Fibroblast of skin of right quadriceps (primary cell): ENCODE results near the gene ST6GALNAC1.
A peak's percentile ranks its signal among the peaks of the same experiment; 100 is the strongest.
"Not testable (repeated sequence)": the region's sequence is repeated elsewhere in the genome, so short reads cannot be mapped to it uniquely, and the experiment has no call there.

Experiments
- DNase-seq: peaks from one replicate; pipeline ENCODE4 v3.0.0-alpha.2; 2013

The ST6GALNAC1 gene

DNA sequence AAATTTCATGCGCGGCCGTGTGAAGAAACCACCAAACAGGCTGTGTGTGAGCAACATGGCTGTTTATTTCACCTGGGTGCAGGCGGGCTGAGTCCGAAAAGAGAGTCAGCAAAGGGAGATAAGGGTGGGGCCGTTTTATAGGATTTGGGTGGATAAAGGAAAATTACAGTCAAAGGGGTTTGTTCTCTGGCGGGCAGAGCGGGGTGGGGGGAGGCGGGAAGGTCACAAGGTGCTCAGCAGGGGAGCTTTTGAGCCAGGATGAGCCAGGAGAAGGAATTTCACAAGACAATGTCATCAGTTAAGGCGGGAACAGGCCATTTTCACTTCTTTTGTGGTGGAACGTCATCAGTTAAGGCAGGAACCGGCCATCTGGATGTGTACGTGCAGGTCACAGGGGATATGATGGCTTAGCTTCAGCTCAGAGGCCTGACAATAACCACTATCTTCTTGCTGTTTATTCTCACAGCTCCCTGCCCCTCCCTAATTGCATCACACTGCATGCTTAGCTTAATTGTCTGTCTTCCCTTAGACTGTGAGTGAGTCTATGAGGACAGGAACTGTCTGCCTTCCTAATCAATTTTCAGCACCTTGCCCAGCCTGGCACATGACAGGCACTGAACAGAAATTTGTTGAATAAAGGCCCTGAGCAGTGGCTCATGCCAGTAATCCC lies 32.3 kb downstream of the ST6GALNAC1 start:
- not testable (repeated sequence) for DNase-seq

DNA sequence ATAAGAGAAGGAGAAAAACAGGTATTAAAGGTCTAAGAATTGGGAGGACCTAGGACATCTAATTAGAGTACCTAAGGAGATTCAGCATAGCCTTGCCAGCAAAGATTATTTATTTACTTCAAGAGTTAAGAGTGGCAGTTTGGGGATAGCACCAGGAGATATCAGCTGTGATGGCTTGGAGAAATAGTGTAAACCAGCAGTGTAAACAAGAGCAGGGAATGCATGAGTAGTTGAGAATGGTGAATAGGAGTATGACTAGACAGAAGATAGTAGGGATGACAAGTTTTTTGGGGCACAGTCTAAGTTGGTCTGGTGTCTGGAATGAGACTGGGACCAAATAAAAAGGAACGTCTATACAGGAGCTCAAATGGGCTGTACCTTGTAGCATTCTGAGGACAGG lies 36.9 kb downstream of the ST6GALNAC1 start:
- not testable (repeated sequence) for DNase-seq

DNA sequence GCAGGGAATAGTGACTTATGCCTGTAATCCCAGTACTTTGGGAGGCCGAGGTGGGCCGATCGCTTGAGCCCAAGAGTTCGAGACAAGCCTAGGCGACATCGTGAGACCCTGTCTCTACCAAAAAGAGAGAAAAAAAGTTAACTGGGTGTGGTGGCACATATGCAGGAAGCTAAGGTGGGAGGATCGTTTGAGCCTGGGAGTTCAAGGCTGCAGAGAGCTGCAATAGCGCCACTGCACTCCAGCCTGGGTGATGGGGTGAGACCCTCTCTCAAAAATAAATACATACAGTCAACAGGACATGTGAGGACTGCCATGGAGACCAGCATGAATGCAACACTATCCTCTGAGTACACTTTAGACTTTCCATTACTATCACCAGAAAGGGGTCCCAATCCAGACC lies 42.5 kb downstream of the ST6GALNAC1 start:
- DNase-seq = no peak

DNA sequence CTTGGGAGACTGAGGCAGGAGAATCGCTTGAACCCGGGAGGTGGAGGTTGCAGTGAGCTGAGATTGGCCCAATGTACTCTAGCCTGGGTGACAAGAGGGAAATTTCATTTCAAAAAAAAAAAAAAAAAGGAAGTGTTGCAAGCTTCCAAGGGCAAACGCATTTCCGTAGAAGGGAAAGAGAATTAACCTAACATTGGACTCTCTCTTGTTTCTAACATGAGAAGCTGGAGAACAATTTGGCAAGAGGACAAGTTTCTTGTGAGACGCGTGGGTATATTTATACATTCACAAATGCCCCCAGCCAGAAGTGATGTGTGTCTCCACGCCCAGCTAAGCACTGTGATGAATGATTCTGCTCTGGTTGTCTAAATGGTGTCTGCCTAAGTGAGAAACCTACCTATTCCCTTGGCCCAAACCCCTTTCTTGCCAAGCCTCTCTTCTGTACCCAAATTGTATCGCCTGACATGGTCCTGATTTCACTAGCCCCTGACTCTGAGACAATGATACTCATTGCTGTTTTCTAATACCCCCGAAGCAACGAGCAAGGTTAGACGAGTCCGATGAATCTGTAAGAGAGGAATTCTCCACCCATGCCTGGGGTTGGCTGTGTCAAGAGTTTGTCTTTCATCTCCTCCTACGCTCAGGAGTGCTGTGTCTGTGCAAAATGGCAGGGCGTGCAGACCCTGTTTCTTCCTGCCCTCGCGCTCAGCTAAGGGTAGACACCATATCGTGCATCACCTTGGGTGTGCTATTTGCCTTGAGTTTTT lies 43.7 kb downstream of the ST6GALNAC1 start:
- no peak for DNase-seq

DNA sequence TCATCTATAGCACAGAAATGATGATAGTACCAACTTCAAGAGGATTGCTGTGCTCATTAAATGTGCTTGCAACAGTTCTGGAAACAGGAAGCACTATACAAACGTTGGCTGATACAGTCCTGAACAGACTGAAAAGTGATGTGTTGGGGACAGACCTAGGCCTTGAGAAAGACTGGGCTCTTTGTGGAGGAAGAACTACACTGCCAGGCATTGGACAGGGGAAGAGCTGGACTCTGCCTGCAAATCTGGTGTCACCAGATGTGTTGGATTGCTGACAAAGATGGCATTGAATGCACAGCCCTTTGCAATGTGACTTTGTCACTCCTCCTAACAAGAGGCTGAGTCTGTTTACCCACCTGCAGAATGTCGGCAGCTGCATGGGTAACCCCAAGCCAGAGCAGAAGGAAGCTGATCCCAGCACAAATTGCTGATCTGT lies 45.5 kb downstream of the ST6GALNAC1 start:
- no peak for DNase-seq

DNA sequence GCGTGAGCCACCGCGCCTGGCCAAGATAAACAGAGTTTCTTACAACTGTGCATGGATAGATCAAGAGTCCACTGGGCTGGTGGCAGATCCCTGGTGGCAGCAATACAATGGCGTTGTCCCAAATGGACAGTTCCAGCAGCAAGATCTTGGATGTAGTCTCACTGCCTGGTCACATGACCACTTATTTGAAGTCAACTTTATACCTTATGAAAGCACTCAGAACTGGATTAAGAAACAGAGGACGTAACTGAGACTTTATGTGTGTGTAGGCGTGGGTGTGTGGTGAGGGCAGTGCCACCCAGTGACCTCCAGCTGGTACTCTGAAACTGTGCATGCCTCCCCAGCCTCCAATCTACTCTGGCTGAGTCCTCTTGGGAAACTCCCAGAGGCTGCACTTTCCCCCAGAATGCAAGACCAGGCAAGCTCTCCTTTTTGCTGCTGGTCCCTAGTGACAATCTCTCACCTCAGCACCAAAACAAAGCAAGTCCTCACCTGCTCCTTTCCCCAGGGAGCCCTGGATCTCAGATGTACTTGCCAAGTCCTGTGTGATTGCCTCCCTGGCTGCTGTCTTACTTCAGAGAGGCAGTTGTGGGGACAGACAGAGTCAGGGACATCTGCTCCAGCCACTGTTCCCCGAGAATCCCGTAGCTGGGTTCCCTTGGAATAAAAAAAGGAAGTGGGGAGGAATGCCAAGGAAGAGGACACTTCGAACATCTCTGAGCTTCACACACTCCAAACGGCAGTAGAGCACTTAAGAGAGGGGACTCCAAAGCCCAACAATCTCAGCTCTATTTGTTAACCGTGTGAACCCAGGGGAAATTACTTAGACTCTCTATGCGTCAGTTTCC lies 46.2 kb downstream of the ST6GALNAC1 start:
- no peak for DNase-seq

DNA sequence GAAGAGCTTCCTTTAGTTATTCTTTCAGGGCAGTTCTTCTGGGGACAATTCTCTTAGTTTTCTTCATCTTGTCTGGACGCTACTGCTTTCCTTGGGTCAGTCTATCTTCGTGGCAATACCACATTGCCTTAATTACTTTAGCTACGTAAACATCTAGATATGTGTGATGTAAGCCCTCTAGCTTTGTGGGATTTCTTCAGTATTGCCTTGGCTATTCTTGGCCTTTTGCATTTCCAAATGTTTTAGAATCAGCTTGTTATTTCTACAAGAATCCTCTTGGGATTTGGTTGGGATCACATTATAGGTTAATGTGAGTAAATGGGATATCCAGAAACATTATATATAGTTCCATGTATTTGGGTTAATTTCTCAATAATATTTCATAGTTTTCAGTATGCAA lies 48.9 kb downstream of the ST6GALNAC1 start:
- no peak for DNase-seq

DNA sequence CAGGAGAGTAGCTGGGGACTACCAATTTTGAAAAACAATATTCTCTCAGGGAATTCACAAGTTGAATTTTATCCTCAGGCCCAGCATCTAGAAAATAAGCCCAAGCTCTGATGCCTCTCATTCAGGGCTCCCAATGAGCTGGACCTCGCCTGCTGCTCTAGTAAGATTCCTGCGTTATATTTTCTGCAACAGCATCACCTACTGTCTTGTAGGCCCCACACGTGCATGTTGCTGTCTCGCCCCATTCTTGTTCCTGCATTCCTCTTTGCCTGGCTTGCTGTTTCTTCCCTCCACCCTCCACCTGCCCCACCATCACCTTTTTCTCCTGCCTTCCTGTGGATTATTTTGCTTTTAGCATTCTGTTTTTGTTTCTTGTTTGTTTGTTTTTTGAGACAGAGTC lies 49.6 kb downstream of the ST6GALNAC1 start:
- DNase-seq = no peak

DNA sequence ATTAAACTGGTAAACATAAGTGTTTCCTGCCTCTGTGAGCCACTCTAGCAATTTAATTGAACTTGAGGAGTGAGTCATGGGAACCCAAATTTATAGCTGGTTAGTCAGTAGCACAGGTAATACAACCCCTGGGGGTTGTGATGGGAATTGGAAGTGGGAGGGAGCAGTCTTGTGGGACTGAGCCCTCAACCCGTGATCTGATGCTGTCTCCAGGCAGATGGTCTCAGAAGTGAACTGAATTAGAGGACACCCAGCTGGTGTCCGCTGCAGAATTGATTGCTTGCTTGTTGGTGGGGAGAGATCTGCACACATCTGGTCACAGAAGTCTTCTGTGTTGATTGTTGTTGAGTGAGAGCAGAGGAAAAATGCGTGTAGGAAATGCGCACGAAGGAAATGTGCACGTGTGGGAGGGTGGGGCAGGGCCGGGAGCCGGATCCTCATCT lies 50.2 kb downstream of the ST6GALNAC1 start:
- peak; percentile 34 for DNase-seq

DNA sequence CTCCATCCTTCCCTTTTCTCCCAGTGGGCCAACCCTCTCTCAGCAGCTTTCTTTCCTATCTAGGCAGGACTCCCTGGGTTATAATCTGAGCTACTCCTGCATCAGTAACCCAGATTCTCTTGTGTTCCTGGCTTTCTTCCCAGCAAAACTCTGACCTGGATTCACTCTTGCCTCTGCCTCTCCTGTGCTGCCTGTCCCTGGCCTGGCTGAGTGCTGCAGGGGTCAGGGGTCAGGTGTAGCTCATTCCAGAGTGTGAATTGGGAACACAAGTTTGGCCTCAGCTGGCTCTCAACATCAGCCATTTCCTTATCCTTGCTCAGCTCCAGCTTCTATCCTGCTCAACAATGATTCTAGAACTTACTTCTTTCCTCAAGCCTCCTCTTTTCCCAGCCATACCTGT lies 55.4 kb downstream of the ST6GALNAC1 start:
- DNase-seq = no peak

DNA sequence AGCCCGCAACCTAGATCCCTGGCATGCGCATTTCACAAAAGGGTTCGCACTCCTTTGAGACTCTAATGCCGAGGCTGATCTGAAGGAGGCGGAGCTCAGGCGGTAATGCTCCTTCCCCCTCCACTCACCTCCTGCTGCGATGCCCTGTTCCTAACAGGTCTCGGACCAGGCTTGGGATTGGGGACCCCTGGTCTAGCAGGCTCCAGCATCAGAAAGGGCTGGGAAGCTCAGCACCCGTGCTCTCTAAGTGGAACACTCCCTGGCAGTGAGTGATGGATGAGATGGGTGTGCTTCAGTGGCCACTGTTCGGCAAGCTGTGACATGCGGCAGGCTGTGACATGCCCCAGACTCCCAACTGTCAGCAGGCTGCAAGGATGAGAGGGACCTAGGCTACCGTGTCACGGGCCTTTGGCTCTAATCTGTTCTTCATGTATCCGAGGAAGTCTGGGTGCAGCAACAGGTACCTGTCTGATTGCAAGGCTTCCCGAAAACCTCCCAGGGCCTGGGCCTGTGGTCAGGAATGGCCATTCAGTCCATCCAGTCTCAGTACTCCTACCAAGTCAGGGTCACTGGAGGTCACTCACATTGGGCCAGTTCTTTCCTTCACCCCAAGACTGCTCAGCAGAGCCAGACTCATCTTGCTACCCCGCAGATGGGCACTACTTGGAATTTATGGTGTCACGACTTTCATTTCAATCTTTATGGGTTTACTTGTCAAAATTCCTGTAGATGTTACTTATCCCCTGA lies 56.6 kb downstream of the ST6GALNAC1 start:
- DNase-seq = no peak

DNA sequence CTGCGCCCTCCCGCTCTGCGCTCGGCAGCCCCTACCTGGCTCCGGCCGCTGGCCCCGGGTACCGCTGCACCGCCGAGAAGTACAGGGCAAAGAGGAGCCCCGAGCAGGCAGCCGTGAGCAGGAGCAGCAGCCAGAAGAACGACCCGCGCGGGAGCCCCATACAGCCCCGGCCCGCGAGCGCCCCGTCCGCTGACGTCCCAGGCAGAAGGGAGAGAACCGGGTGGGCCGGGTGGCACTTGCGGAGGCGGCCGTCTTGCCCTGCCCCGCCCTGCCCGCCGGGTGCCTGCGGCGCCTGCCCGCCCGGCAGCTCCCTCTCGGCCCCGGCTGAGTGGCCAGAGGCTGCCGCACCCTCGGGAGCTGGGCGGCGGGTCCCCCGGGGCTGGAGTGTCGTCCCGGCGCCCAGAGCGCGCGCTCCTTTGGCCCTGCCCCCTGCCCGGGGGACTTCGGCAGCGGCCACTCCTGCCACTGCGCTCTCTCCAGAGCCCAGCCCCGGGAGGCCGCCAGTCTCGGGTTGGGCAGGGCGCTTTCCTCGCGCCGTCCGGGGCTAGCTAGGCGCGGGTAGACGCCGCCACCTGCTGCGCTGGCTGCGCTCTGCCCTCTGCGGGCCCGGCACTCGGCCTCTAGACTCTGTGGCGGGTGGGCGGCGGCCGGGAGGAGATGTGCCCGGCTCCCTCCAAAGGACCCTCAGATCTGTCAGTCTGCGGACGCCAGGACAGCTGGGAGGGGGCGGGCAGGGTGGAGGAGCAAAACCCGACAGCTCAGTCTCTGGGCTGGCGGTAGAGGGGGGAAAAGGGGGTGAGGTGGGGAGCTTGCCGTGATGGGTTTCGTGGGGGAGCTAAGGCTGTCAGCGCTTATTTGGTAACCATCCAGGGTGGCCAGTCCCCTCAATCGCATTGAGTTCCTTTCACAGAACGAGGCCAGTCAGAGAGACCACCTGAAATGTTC lies 57.6 kb downstream of the ST6GALNAC1 start, which contains the start of gene ST6GALNAC2:
TSS of gene ST6GALNAC2 (minus strand) at position 212 of the 945 bp plus-strand sequence. CDS start at position 160, 52 bp downstream.
- no peak for DNase-seq

DNA sequence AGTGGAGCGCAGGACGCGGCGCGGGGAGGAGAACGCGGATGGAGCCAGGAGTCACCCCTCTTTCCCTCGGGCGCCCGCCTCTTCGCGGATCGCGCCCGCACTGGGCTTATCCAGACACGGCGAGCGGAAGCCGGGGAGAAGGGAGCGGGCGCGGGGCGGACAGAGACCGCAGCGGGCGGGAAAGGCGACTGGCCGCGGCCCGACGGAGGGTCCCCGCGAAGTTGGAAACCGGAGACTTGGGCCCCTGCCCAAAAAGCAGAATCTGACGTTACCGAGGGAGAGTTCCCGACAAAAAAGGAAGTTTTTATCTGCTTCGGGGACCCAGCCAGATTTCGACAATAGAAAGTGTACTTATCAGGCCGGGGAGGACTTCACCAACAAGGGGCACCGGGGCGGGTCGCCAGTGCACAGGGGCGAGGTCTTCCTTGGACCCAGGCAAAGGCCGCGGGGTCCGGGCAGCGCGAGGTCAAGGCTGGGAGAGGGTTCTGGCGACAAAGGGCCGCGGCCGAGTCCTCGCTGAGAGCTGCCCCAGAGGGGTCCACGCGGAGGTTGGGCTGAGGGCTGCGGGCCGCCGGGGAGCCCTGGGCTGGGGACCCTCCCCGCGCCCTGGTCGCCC lies 58.4 kb downstream of the ST6GALNAC1 start:
- no peak for DNase-seq

DNA sequence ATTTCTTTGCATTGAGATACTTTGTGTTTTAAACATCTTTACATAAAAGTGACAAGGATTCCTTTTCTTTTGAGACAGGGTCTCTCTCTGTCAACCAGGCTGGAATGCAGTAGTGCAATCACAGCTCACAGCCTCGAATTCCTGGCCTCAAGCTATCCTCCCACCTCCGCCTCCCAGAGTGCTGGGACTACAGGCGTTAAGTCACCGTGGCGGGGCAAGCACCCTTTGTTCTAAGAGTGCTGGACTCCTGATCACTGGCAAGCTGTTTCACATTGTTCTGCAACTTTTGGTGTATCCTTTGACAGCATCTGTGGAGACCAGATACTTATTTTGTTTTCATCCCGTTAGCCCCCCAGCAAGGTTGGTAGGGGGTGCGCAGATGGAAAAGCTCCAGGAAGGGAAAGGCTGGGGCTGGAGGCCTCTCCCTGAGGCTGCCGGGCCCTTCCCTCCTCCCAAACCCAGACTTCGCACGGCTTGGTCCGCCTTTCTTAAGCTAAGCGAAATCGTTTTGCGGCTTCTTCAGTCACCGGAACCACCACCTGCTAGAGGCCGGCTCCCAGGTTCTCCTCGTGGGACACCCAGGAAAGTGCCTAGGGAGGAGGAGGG lies 59.0 kb downstream of the ST6GALNAC1 start:
- no peak for DNase-seq

DNA sequence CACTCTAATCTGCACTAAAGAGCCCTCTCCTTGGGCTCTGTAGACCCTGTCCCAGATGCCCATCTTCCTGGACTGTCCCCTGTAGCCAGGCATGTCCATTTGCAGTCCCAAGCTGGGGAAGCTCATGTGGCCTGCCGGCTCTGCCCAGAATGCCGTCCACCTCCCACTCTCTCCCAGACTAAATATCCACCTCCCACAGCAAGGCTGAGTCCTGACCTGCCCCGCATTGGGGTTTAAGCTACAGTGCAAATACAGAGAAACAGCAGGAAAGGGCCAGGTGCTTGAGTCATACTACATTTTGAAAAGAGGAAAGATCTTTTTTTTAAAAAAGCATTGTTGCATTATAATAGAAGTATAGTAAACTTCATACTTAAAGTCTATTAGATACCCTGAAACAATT lies 60.9 kb downstream of the ST6GALNAC1 start:
- DNase-seq = no peak

DNA sequence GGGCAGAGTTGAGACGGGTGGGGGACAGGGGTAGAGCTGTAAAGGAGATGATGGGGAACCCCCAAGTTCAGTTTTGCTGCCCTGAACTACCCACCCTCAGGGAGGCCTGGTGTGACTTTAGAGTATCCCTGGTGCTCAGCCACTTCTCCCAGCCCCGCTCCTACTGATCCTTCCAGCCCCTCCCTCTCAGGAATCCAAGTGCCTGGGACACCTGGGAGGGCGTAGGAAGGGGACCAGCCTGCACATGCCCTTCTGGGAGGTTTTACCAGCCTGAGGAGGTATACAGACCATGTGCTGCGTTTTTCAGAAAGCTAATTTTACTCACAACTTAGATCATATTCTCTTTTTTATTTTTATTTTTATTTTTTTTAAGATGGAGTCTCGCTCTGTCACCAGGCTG lies 62.0 kb downstream of the ST6GALNAC1 start:
- no peak for DNase-seq

DNA sequence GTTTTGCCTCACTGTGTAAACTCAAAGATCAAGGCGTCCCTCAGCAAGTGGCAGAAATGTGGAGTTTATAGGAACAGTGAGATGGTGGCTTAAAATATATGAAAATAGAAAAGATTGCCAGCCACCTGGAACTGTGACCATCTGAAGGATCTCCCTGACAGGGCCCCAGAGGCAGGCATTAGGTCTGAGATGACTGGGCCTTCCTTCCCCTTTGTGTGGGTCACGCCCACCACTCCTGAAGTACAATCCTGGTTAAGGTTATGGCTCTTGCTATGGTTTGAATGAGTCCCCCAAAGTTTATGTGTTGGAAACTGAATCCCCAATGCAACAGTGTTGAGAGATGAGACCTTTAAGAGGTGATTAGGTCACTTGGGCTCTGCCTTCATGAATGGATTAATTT lies 64.3 kb downstream of the ST6GALNAC1 start:
- DNase-seq = no peak

DNA sequence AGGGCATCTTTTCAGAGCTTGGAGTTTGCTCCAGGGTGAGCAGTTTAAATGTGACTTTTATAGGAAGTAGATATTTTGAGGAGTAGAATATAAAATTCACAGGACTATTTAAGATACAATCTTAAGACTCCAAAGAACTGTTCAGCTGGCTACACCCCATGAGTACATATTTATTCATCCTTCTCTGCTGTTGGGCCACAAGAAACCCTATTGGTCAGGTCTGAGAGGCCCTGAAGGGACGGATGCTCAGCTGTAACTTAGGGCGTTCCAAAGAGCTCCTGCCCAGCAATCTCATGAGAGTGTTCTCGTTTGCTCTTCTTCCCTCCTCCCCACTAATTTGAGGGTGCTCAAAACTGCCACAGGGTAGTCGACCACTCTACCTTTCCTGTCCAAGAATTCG lies 65.2 kb downstream of the ST6GALNAC1 start:
- DNase-seq = no peak

DNA sequence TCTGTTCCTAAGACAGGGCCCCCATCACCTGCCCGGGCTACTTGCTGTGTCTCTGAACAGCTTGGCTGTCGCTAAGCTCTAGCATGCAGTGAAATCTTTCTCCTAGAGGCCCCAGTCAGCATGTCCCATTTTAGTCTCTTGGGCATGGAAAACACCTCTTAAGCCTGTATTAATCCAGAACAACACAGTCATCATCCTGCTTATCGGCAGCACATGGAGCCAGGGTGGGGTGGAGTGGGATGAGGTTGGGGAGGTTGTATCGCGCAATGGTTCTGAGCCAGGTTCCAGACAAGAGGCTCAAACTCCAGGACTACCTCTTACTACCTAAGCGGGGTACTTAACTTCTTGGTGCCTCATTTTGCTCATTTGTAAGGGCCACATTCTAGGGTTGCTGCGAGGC lies 65.7 kb downstream of the ST6GALNAC1 start:
- no peak for DNase-seq

DNA sequence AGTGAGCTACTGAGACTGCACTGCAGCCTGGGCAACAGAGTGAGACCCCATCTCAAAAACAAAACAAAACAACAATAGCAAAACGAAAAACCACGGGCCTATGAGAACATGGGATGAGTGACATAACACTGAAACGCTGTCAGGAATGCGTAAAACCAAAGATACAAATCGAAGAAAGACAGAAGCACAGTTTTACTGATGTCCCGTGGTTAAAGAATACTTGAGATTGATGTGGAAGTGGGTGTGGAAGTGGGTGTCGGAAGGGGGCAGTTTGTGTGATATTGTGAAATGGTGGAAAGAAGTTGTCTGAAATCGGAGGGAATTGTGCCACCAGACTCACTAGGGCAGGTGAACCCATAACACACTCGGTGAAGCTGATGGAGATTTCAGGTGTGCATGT lies 67.4 kb downstream of the ST6GALNAC1 start:
- no peak for DNase-seq

DNA sequence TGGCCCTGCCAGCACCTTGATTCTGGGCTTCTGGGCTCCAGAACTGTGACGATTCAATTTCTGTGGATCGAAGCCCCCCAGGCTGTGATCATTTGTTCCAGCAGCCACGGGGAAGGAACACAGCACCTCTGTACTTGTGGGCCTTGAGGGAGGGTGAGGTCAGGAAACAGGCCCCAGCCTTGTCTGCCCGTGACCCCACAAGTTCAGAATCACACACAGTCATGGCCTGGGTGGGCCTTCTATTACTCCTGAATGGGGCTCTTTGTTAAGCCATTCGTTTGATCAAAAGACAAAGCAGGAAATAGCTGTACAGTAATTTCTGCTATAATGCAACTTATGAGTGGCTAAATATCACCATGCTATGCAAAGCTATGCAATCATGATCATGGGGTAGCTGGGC lies 68.0 kb downstream of the ST6GALNAC1 start:
- no peak for DNase-seq
